Measurements from ENCODE around the gene MAPK8IP3. TPM values are rescaled to one million over a fixed set of nuclear protein-coding genes. Genes with fewer than 3 reads are reported as not detected.

The MAPK8IP3 gene
- total RNA-seq, 1 experiment from 2014 or later = 72.3 TPM

DNA sequence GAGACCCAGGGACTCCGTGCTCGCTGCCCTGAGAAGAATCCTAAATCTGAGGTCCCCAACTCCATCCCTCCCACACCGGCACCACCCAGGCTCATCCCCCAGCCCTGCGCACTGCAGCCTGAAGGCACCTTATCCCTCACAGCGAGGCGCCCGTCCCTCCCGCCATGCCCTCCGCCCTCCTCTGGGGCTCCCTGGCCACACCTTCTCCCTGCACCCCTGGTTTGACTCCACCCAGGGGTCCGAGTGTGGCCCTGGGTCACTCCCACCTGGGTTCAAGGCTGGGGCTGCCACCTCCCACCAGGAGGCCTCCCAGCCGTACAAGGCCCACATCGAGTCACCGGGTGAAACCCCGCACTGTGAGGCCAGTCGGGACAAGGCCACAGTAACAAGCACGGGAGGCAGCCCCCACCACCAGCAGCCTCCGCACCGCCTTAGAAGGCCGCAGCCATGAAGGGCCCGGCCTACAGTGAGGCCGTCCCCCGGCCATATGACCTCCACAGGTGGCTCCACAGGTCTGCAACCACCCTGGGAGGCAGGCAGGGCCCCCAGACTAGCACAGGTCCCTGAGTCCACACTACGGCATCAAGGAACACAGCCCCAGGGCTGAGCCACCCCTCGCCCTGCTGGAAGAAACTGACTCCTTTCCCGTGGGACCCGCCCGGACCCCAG, 112.3 kb downstream of the MAPK8IP3 start:
- ATAC-seq (no peak), DNase-seq (ENCODE audit: low spot score) (no peak)
- Mint-ChIP-seq H3K27me3 (ENCODE audit: low read depth) (no peaks in the 10 kb centered on the region), H3K36me3 (peaks cover 6% of the 10 kb centered on the region), H3K27ac (no peak overlapping the region), H3K4me3 (no peak overlapping the region), H3K4me1 (no peaks in the 10 kb centered on the region), H3K9me3 (no peaks in the 10 kb centered on the region)
- no peak for TF ChIP-seq CBFB (CRISPR knock-in tag; IDR thresholded peaks at IDR 0.05; ENCODE audit: low read depth)
- TF ChIP-seq ZNF263 (CRISPR knock-in tag; IDR thresholded peaks at IDR 0.05; ENCODE audit: low read depth) = no peak
- ChIA-PET POLR2A (no interaction called here), CTCF (no interaction called here)

DNA sequence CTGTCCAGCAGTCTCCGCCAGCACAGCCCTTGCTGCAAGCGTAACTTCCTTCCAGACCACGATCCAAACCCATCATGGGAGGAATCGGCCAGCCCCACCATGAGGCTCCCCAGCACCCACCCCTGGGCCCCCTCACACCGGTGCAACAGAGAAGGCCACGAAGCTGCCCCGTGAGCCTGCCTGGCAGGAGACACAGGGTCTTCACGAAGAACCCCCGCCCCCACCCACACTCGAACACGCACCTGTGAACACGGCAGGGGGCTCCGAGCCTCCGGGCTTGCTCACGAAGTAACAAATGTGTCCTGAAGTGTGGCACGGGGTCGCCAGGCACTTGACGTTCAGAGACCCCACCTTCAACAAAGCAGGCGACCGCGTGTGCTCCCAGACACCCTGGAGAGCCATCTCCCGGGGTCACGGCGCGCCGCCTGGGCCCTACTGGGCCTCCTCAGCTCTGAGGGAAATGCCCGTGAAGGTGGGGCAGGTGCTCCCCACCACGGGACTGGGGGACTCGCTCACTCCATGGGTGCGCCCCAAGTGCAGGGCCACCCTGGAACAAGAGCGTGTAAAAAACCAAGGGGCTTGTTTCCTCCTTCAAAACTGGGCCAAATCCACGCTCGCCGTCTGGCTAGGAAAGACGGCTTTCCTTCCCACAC, 113.0 kb downstream of the MAPK8IP3 start:
- Mint-ChIP-seq H3K4me1 (0 out of 2 replicates have a peak, but pooled peaks cover 4% of the 10 kb centered on the region), H3K9me3 (no peaks in the 10 kb centered on the region), H3K27ac (peak overlapping the region; percentile 65; the same call in 1 of the 2 replicates), H3K36me3 (peaks cover 6% of the 10 kb centered on the region), H3K27me3 (ENCODE audit: low read depth) (no peaks in the 10 kb centered on the region), H3K4me3 (no peak overlapping the region)
- no peak for DNase-seq (ENCODE audit: low spot score)
- ATAC-seq = no peak
- CTCF ChIA-PET = no interaction called here
- POLR2A ChIA-PET = no interaction called here
- TF ChIP-seq ELF4 (CRISPR knock-in tag; IDR thresholded peaks at IDR 0.05; ENCODE audit: low read depth) = no peak
- TF ChIP-seq, protein P1, sequence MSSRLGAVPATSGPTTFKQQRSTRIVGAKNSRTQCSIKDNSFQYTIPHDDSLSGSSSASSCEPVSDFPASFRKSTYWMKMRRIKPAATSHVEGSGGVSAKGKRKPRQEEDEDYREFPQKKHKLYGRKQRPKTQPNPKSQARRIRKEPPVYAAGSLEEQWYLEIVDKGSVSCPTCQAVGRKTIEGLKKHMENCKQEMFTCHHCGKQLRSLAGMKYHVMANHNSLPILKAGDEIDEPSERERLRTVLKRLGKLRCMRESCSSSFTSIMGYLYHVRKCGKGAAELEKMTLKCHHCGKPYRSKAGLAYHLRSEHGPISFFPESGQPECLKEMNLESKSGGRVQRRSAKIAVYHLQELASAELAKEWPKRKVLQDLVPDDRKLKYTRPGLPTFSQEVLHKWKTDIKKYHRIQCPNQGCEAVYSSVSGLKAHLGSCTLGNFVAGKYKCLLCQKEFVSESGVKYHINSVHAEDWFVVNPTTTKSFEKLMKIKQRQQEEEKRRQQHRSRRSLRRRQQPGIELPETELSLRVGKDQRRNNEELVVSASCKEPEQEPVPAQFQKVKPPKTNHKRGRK (CRISPR knock-in tag; IDR thresholded peaks at IDR 0.05; ENCODE audit: borderline replicate concordance) = no peak
- no peak for TF ChIP-seq ZNF423 (CRISPR knock-in tag; IDR thresholded peaks at IDR 0.05)
- TF ChIP-seq, protein P2, sequence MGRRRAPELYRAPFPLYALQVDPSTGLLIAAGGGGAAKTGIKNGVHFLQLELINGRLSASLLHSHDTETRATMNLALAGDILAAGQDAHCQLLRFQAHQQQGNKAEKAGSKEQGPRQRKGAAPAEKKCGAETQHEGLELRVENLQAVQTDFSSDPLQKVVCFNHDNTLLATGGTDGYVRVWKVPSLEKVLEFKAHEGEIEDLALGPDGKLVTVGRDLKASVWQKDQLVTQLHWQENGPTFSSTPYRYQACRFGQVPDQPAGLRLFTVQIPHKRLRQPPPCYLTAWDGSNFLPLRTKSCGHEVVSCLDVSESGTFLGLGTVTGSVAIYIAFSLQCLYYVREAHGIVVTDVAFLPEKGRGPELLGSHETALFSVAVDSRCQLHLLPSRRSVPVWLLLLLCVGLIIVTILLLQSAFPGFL (CRISPR knock-in tag; IDR thresholded peaks at IDR 0.05; ENCODE audit: borderline replicate concordance) = no peak
- TF ChIP-seq, protein P3, sequence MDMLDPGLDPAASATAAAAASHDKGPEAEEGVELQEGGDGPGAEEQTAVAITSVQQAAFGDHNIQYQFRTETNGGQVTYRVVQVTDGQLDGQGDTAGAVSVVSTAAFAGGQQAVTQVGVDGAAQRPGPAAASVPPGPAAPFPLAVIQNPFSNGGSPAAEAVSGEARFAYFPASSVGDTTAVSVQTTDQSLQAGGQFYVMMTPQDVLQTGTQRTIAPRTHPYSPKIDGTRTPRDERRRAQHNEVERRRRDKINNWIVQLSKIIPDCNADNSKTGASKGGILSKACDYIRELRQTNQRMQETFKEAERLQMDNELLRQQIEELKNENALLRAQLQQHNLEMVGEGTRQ (CRISPR knock-in tag; IDR thresholded peaks at IDR 0.05) = no peak
- TF ChIP-seq, protein P4, sequence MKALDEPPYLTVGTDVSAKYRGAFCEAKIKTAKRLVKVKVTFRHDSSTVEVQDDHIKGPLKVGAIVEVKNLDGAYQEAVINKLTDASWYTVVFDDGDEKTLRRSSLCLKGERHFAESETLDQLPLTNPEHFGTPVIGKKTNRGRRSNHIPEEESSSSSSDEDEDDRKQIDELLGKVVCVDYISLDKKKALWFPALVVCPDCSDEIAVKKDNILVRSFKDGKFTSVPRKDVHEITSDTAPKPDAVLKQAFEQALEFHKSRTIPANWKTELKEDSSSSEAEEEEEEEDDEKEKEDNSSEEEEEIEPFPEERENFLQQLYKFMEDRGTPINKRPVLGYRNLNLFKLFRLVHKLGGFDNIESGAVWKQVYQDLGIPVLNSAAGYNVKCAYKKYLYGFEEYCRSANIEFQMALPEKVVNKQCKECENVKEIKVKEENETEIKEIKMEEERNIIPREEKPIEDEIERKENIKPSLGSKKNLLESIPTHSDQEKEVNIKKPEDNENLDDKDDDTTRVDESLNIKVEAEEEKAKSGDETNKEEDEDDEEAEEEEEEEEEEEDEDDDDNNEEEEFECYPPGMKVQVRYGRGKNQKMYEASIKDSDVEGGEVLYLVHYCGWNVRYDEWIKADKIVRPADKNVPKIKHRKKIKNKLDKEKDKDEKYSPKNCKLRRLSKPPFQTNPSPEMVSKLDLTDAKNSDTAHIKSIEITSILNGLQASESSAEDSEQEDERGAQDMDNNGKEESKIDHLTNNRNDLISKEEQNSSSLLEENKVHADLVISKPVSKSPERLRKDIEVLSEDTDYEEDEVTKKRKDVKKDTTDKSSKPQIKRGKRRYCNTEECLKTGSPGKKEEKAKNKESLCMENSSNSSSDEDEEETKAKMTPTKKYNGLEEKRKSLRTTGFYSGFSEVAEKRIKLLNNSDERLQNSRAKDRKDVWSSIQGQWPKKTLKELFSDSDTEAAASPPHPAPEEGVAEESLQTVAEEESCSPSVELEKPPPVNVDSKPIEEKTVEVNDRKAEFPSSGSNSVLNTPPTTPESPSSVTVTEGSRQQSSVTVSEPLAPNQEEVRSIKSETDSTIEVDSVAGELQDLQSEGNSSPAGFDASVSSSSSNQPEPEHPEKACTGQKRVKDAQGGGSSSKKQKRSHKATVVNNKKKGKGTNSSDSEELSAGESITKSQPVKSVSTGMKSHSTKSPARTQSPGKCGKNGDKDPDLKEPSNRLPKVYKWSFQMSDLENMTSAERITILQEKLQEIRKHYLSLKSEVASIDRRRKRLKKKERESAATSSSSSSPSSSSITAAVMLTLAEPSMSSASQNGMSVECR (CRISPR knock-in tag; IDR thresholded peaks at IDR 0.05; ENCODE audit: borderline replicate concordance) = no peak
- TF ChIP-seq, protein P5, sequence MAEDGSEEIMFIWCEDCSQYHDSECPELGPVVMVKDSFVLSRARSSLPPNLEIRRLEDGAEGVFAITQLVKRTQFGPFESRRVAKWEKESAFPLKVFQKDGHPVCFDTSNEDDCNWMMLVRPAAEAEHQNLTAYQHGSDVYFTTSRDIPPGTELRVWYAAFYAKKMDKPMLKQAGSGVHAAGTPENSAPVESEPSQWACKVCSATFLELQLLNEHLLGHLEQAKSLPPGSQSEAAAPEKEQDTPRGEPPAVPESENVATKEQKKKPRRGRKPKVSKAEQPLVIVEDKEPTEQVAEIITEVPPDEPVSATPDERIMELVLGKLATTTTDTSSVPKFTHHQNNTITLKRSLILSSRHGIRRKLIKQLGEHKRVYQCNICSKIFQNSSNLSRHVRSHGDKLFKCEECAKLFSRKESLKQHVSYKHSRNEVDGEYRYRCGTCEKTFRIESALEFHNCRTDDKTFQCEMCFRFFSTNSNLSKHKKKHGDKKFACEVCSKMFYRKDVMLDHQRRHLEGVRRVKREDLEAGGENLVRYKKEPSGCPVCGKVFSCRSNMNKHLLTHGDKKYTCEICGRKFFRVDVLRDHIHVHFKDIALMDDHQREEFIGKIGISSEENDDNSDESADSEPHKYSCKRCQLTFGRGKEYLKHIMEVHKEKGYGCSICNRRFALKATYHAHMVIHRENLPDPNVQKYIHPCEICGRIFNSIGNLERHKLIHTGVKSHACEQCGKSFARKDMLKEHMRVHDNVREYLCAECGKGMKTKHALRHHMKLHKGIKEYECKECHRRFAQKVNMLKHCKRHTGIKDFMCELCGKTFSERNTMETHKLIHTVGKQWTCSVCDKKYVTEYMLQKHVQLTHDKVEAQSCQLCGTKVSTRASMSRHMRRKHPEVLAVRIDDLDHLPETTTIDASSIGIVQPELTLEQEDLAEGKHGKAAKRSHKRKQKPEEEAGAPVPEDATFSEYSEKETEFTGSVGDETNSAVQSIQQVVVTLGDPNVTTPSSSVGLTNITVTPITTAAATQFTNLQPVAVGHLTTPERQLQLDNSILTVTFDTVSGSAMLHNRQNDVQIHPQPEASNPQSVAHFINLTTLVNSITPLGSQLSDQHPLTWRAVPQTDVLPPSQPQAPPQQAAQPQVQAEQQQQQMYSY (CRISPR knock-in tag; IDR thresholded peaks at IDR 0.05) = no peak
- TF ChIP-seq, protein P6, sequence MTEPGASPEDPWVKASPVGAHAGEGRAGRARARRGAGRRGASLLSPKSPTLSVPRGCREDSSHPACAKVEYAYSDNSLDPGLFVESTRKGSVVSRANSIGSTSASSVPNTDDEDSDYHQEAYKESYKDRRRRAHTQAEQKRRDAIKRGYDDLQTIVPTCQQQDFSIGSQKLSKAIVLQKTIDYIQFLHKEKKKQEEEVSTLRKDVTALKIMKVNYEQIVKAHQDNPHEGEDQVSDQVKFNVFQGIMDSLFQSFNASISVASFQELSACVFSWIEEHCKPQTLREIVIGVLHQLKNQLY (CRISPR knock-in tag; IDR thresholded peaks at IDR 0.05) = no peak
- no peak for TF ChIP-seq ZNF219 (CRISPR knock-in tag; IDR thresholded peaks at IDR 0.05; ENCODE audit: borderline replicate concordance)
- TF ChIP-seq IRF2 (CRISPR knock-in tag; IDR thresholded peaks at IDR 0.05; ENCODE audit: borderline replicate concordance, low read depth) = no peak
- TF ChIP-seq, protein P7, sequence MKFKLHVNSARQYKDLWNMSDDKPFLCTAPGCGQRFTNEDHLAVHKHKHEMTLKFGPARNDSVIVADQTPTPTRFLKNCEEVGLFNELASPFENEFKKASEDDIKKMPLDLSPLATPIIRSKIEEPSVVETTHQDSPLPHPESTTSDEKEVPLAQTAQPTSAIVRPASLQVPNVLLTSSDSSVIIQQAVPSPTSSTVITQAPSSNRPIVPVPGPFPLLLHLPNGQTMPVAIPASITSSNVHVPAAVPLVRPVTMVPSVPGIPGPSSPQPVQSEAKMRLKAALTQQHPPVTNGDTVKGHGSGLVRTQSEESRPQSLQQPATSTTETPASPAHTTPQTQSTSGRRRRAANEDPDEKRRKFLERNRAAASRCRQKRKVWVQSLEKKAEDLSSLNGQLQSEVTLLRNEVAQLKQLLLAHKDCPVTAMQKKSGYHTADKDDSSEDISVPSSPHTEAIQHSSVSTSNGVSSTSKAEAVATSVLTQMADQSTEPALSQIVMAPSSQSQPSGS (CRISPR knock-in tag; IDR thresholded peaks at IDR 0.05; ENCODE audit: borderline replicate concordance, low read depth) = no peak
- no peak for TF ChIP-seq GRHL2 (CRISPR knock-in tag; IDR thresholded peaks at IDR 0.05; ENCODE audit: insufficient replicate concordance, severe bottlenecking)
